HepG2 (cell line): Measurements from ENCODE around the gene SPNS1. TPM values are rescaled to one million over a fixed set of nuclear protein-coding genes. Genes with fewer than 3 reads are reported as not detected.

Source experiments
- BRCA1 ChIP-seq: sonication (generic); formaldehyde crosslinking; IDR thresholded peaks from 2 replicates; pipeline ENCODE4 v1.4.0; 2020; ENCODE audit warnings: missing genetic modification reagents
- KLF11 ChIP-seq: IDR thresholded peaks from 2 replicates; pipeline ENCODE4 v1.6.1; 2016; ENCODE audit warnings: missing compliant biosample characterization
- MIER2 ChIP-seq: IDR thresholded peaks from 2 replicates; pipeline ENCODE4 v1.6.1; 2016; ENCODE audit warnings: missing biosample characterization, missing genetic modification reagents
- NCOA1 ChIP-seq: sonication (generic); formaldehyde crosslinking; IDR thresholded peaks from 2 replicates; pipeline ENCODE4 v1.9.0; 2021; ENCODE audit warnings: missing genetic modification reagents
- NFAT5 ChIP-seq: sonication (generic); formaldehyde crosslinking; IDR thresholded peaks from 2 replicates; pipeline ENCODE4 v1.4.0; 2020; ENCODE audit warnings: missing genetic modification reagents
- NFKB2 ChIP-seq: sonication (generic); formaldehyde crosslinking; IDR thresholded peaks from 2 replicates; pipeline ENCODE4 v1.4.0; 2020; ENCODE audit warnings: missing genetic modification reagents, borderline replicate concordance
- NPAS2 ChIP-seq: sonication (generic); formaldehyde crosslinking; IDR thresholded peaks from 2 replicates; pipeline ENCODE4 v1.8.0; 2022; ENCODE audit warnings: mild to moderate bottlenecking, missing genetic modification reagents, borderline replicate concordance
- RBAK ChIP-seq: sonication (generic); formaldehyde crosslinking; IDR thresholded peaks from 2 replicates; pipeline ENCODE4 v1.5.1; 2020; ENCODE audit warnings: mild to moderate bottlenecking, missing genetic modification reagents
- RNF219 ChIP-seq: sonication (generic); formaldehyde crosslinking; IDR thresholded peaks from 2 replicates; pipeline ENCODE4 v1.5.0; 2020; ENCODE audit warnings: mild to moderate bottlenecking, missing genetic modification reagents
- RORA ChIP-seq: sonication (generic); formaldehyde crosslinking; IDR thresholded peaks from 2 replicates; pipeline ENCODE4 v1.5.0; 2020; ENCODE audit warnings: mild to moderate bottlenecking, missing genetic modification reagents, moderate library complexity
- TIGD3 ChIP-seq: sonication (generic); formaldehyde crosslinking; IDR thresholded peaks from 2 replicates; pipeline ENCODE4 v1.5.1; 2020; ENCODE audit warnings: mild to moderate bottlenecking, missing genetic modification reagents, borderline replicate concordance
- TSC22D2 ChIP-seq: sonication (generic); formaldehyde crosslinking; IDR thresholded peaks from 2 replicates; pipeline ENCODE4 v1.5.1; 2020; ENCODE audit warnings: missing genetic modification reagents, mild to moderate bottlenecking, borderline replicate concordance
- ZNF180 ChIP-seq: sonication (generic); formaldehyde crosslinking; IDR thresholded peaks from 2 replicates; pipeline ENCODE4 v1.4.0; 2020; ENCODE audit warnings: low read depth, missing genetic modification reagents, borderline replicate concordance
- ZNF609 ChIP-seq: sonication (generic); formaldehyde crosslinking; IDR thresholded peaks from 2 replicates; pipeline ENCODE4 v1.4.0; 2020; ENCODE audit warnings: mild to moderate bottlenecking, missing genetic modification reagents, borderline replicate concordance
- ZNF788 ChIP-seq: sonication (generic); formaldehyde crosslinking; IDR thresholded peaks from 2 replicates; pipeline ENCODE4 v1.5.0; 2020; ENCODE audit warnings: mild to moderate bottlenecking, missing genetic modification reagents, borderline replicate concordance
- polyA plus RNA-seq, 8 experiments: library from polyadenylated mRNA; depleted of rRNA in 3 of 8; stranded (reverse) in 7 of 8; unstranded in 1 of 8; fragments of >200 nt; fragmentation: Illumina TruSeq in 4 of 8; extraction: Trizol in 4 of 8; gene quantifications; 2 replicates each; pipeline versions ENCODE4 v1.2.1 to v1.2.3, GENCODE V29; 2011 to 2016; ENCODE audit warnings: low read depth in 4 of 8, missing spikeins in 1 of 8, mixed read lengths in 1 of 8; ENCODE audit not compliant: insufficient read depth in 1 of 8
- total RNA-seq, 5 experiments: library from RNA; depleted of rRNA; stranded (reverse); fragments of >200 nt; fragmentation: Illumina TruSeq; extraction: Trizol; gene quantifications; 2 replicates each; pipeline ENCODE4 v1.2.3, GENCODE V29; 2016; ENCODE audit warnings: low read depth in 1 of 5

The SPNS1 gene
- total and polyA plus RNA-seq, 2 of the 13 experiments (the other 11 are each of a cell fraction or from before 2014, with no cell fraction given): 25.6 to 38.8 TPM

- TF ChIP-seq ZNF609: peak; percentile 76
- TF ChIP-seq BRCA1 (CRISPR knock-in tag): no peak
- TF ChIP-seq NFKB2 (CRISPR knock-in tag): peak; percentile 94
- peak; percentile 97 for TF ChIP-seq ZNF788
- peak; percentile 96; the same call in 1 of the 2 replicates for TF ChIP-seq ZNF180 (CRISPR knock-in tag)
- no peak for TF ChIP-seq RNF219 (CRISPR knock-in tag)
- TF ChIP-seq NFAT5 (CRISPR knock-in tag): no peak; the same call in 1 of the 2 replicates
- TF ChIP-seq NCOA1 (CRISPR knock-in tag): 0 out of 2 replicates have a peak, but pooled peaks have one; percentile 1
- no peak; the same call in 1 of the 2 replicates for TF ChIP-seq TIGD3 (CRISPR knock-in tag)
- no peak for TF ChIP-seq NPAS2 (CRISPR knock-in tag)
- no peak; the same call in 1 of the 2 replicates for TF ChIP-seq TSC22D2 (CRISPR knock-in tag)
- no peak for TF ChIP-seq RBAK
- TF ChIP-seq MIER2 (CRISPR knock-in tag): peak; percentile 45; the same call in 1 of the 2 replicates
- TF ChIP-seq RORA (CRISPR knock-in tag): no peak
- peak; percentile 89 for TF ChIP-seq KLF11 (CRISPR knock-in tag)
Measured at GRCh38 chr16:28974437-28975157, at the start of gene SPNS1 (continued).
